Fibroblast of lung (primary cell): ENCODE data around the gene PSG2.
"Not testable (repeated sequence)": the region's sequence is repeated elsewhere in the genome, so short reads cannot be mapped to it uniquely, and the experiment has no call there.

Experiments
- EZH2 ChIP-seq: IDR thresholded peaks from 2 replicates; pipeline ENCODE4 v1.5.1; 2012; ENCODE audit warnings: low read length, control low read depth, mild to moderate bottlenecking; ENCODE audit errors: missing control alignments
- TF ChIP-seq, protein P1 (sequence below), 2 donors: IDR thresholded peaks in 1 of 2; conservative IDR thresholded peaks in 1 of 2; 1 replicate in 1 of 2; 2 replicates in 1 of 2; pipeline ENCODE4 v1.5.1; 2011 to 2012; ENCODE audit warnings: low read length in 2 of 2, control low read depth in 1 of 2, inconsistent platforms in 1 of 2, low read depth in 1 of 2, mild to moderate bottlenecking in 1 of 2

DNA sequence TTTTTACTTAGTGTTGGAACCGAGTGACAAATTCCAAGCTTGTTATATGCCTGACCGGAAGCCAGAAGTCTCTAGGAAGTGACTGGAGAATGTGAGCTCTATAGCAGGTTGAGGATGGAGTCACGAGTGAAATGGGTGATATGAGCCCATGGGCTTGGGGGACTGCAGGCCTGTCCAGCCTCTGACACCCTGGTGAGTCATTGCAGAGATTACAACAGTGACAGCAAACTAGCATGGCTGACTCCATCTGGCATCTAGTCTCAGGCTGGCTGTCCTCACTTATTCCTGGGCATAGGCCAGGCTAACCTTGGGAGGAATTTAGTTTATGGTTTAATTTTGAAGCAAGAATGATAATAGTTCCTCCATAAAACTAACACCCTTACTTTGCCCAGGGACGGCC lies 4.6 kb downstream of the PSG2 start:
- TF ChIP-seq, protein P1, sequence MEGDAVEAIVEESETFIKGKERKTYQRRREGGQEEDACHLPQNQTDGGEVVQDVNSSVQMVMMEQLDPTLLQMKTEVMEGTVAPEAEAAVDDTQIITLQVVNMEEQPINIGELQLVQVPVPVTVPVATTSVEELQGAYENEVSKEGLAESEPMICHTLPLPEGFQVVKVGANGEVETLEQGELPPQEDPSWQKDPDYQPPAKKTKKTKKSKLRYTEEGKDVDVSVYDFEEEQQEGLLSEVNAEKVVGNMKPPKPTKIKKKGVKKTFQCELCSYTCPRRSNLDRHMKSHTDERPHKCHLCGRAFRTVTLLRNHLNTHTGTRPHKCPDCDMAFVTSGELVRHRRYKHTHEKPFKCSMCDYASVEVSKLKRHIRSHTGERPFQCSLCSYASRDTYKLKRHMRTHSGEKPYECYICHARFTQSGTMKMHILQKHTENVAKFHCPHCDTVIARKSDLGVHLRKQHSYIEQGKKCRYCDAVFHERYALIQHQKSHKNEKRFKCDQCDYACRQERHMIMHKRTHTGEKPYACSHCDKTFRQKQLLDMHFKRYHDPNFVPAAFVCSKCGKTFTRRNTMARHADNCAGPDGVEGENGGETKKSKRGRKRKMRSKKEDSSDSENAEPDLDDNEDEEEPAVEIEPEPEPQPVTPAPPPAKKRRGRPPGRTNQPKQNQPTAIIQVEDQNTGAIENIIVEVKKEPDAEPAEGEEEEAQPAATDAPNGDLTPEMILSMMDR (conservative IDR thresholded peaks at IDR 0.05 in 1 of 2, IDR thresholded peaks at IDR 0.05 in 1 of 2; ENCODE audit: low read depth in 1 of 2, low read length in 2 of 2): not testable (repeated sequence)
- not testable (repeated sequence) for TF ChIP-seq EZH2
